Right atrium auricular region (tissue), 2 donors: ENCODE results near the gene TLCD3A. TPM values are rescaled to one million over a fixed set of nuclear protein-coding genes. Genes with fewer than 3 reads are reported as not detected.
A peak's percentile ranks its signal among the peaks of the same experiment; 100 is the strongest.
"Not testable (repeated sequence)": the region's sequence is repeated elsewhere in the genome, so short reads cannot be mapped to it uniquely, and the experiment has no call there.

Source experiments
- DNase-seq: peaks from one replicate; pipeline ENCODE4 v3.0.0-alpha.2; 2019; ENCODE audit warnings: low spot score
- H3K27ac ChIP-seq, 2 donors: fragments of 200-600 bp; sonication (generic); 1 replicate in 1 of 2; 2 replicates in 1 of 2; pipeline ENCODE4 v1.5.1; 2016 to 2019
- H3K27me3 ChIP-seq, 2 donors: fragments of 200-600 bp; sonication (generic); one replicate each; pipeline versions ENCODE4 v1.5.1 to v1.6.0; 2017 to 2019
- H3K36me3 ChIP-seq: fragments of 200-600 bp; sonication (generic); one replicate; pipeline ENCODE4 v1.5.1; 2016
- H3K4me1 ChIP-seq, 2 donors: fragments of 200-600 bp; sonication (generic); one replicate each; pipeline versions ENCODE4 v1.5.1 to v1.6.0; 2017 to 2019
- H3K4me3 ChIP-seq, 2 donors: fragments of 200-600 bp; sonication (generic); 1 replicate in 1 of 2; 2 replicates in 1 of 2; pipeline ENCODE4 v1.5.1; 2017 to 2019; ENCODE audit warnings: mild to moderate bottlenecking in 1 of 2, moderate library complexity in 1 of 2
- H3K9me3 ChIP-seq, 2 donors: fragments of 200-600 bp; sonication (generic); one replicate each; pipeline ENCODE4 v1.5.1; 2019
- total RNA-seq, 2 donors: library from RNA; depleted of rRNA; stranded (reverse); fragments of >200 nt; gene quantifications; one replicate each; pipeline ENCODE4 v1.1.0, GENCODE V29; 2016
- TF ChIP-seq, protein P1 (sequence below), 2 donors: fragments of 200-600 bp; sonication (generic); IDR thresholded peaks; one replicate each; pipeline ENCODE4 v1.5.1; 2019; ENCODE audit warnings: antibody characterized with exemption in 2 of 2

Gene TLCD3A
- total RNA-seq, 2 donors from 2014 or later: 1.5 to 4.8 TPM

DNA sequence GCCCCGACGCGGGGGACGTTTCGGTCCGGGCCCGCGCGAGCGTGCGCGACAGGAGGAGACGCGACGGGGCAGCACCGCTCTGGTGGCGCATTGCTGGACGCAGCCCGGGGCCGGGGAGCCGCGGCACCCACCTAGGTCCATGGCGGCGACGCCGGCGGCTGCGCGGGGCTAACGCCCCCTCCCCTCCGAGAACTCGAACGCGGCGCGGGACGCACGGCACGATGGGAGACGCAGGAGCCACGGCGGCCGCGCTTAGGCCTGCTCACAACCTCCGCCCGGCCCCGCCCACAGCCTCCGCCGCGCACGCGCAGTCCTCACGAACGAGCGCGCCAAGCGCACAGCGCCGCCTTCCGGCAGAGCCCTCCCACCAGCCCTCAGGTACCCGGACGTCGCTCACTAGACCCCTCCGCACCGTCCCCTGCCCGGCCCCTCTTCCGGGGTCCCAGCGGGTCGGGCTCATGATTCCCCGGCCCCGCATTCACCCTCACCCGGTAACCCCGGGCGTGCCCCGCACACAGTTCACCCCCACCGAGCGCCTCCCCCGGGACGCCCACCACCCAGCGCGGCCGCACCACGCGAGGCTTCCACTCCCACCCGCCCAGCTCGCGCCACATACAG lies 19.7 kb downstream of the TLCD3A start, which contains the start of gene GEMIN4:
TSS of gene GEMIN4 (minus strand) at position 263 of the 618 bp plus-strand sequence. CDS start at position 141, 122 bp downstream.
- TF ChIP-seq, protein P1, sequence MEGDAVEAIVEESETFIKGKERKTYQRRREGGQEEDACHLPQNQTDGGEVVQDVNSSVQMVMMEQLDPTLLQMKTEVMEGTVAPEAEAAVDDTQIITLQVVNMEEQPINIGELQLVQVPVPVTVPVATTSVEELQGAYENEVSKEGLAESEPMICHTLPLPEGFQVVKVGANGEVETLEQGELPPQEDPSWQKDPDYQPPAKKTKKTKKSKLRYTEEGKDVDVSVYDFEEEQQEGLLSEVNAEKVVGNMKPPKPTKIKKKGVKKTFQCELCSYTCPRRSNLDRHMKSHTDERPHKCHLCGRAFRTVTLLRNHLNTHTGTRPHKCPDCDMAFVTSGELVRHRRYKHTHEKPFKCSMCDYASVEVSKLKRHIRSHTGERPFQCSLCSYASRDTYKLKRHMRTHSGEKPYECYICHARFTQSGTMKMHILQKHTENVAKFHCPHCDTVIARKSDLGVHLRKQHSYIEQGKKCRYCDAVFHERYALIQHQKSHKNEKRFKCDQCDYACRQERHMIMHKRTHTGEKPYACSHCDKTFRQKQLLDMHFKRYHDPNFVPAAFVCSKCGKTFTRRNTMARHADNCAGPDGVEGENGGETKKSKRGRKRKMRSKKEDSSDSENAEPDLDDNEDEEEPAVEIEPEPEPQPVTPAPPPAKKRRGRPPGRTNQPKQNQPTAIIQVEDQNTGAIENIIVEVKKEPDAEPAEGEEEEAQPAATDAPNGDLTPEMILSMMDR (IDR thresholded peaks at IDR 0.05): peak; percentile 89 to 96
- Histone ChIP-seq H3K4me1 (peaks cover 0 to 33% of the 10 kb centered on the region in 2 donors), H3K36me3 (peaks cover 10% of the 10 kb centered on the region), H3K27ac (peak within 1 kb of the TSS; percentile 91 to 96), H3K4me3 (peak within 1 kb of the TSS; percentile 86 to 95), H3K27me3 (no peaks in the 10 kb centered on the region), H3K9me3 (no peaks in the 10 kb centered on the region)
- DNase-seq: peak; percentile 91

DNA sequence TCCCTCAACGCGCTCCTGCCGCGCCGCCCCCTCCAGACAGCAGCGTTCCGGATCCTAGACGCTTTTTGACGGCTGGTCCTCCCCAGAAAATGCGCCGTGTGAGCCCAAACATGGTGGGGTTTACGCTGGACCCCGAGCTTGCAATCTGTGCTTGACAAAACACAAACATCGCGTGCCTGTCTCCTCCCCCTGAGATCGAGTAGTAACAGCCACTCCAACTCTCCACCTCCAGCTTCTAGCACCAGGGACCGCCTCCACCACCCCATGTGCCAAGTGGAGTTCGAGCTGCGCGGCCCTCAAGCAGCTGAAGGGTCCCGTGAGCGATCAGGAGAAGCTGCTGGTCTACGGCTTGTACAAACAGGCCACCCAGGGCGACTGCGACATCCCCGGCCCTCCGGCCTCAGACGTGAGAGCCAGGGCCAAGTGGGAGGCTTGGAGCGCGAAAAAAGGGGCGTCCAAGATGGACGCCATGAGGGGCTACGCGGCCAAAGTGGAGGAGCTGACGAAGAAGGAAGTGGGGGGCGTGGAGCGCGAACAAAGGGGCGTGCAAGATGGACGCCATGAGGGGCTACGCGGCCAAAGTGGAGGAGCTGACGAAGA lies 20.3 kb downstream of the TLCD3A start:
- TF ChIP-seq, protein P1 (IDR thresholded peaks at IDR 0.05): no peak
- Histone ChIP-seq H3K9me3 (no peaks in the 10 kb centered on the region), H3K36me3 (peaks cover 10% of the 10 kb centered on the region), H3K27ac (peak overlapping the region; percentile 91 to 96), H3K27me3 (no peaks in the 10 kb centered on the region), H3K4me1 (peaks cover 0 to 33% of the 10 kb centered on the region in 2 donors), H3K4me3 (peak overlapping the region; percentile 86 to 95)
- peak; percentile 75 for DNase-seq

DNA sequence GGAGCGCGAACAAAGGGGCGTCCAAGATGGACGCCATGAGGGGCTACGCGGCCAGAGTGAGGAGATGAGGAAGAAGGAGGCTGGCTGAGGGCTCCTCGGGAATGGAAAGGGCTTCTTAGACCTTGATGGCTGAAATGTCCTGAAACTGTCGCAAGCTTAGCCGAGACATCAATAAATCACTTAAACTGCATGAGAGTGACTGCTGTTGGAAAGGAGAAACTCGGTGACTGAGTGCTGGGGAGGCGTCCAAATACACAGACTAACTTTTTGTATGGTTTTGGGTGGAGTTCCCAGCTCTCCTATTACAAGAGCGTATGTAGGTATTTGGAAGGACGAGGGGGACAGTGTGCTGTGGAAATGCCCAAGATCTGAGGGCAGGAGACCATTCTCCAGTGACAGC lies 21.0 kb downstream of the TLCD3A start:
- Histone ChIP-seq H3K4me1 (peaks cover 0 to 33% of the 10 kb centered on the region in 2 donors), H3K27ac (peak overlapping the region in 1 of 2 donors; percentile 88), H3K36me3 (peaks cover 11% of the 10 kb centered on the region), H3K27me3 (no peaks in the 10 kb centered on the region), H3K4me3 (no peak overlapping the region), H3K9me3 (no peaks in the 10 kb centered on the region)
- TF ChIP-seq, protein P1 (IDR thresholded peaks at IDR 0.05): no peak
- no peak for DNase-seq

DNA sequence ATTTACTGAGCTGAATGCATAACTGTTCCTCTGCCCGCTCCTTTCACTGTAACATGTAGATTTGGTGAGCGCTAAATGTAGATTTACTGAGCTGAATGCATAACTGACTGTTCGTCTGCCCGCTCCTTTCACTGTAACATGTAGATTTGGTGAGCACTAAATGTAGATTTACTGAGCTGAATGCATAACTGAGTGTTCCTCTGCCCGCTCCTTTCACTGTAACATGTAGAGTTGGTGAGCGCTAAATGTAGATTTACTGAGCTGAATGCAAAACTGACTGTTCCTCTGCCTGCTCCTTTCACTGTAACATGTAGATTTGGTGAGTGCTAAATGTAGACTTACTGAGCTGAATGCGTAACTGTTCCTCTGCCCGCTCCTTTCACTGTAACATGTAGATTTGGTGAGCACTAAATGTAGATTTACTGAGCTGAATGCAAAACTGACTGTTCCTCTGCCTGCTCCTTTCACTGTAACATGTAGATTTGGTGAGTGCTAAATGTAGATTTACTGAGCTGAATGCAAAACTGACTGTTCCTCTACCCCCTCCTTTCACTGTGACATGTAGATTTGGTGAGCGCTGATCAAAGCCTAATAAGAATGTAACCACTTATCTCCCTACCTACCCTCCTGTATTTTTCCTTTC lies 23.0 kb downstream of the TLCD3A start:
- not testable (repeated sequence) for H3K9me3 ChIP-seq, H3K27me3 ChIP-seq, DNase-seq, H3K4me3 ChIP-seq
- Histone ChIP-seq H3K36me3 (peaks cover 15% of the 10 kb centered on the region), H3K4me1 (peaks cover 0 to 31% of the 10 kb centered on the region in 2 donors), H3K27ac (peak overlapping the region; percentile 70 to 88)

DNA sequence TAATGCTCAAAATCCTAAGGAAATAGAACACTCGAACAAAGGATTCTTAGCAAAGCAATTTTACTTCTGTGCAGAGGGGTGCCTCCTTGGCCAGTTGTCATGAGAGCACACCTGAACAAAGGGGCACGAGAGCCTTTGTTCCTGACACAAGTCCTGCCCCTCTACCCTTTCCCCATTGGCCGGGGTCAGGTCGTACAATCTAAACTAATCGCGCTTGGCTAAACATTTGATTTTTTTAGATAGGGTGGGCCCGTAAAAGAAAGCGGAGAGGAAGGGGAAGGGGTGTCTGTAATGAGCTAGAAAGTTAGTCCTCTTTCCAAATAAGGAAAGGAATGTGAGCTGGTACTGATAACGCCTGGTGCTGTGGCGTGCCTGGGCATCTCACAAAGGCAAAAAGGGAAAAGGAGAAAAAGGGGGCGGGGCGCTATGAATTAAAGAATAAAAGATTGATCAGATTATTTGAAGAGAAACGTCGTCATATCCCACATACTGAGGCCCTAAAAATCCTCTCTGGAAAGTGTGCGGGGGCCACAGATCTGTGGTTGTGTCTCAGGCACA lies 23.7 kb downstream of the TLCD3A start:
- DNase-seq, H3K9me3 ChIP-seq, H3K27me3 ChIP-seq, H3K4me3 ChIP-seq: not testable (repeated sequence)
- peak overlapping the region; percentile 70 to 88 for H3K27ac ChIP-seq
- H3K36me3 ChIP-seq: peaks cover 15% of the 10 kb centered on the region
- peaks cover 0 to 24% of the 10 kb centered on the region in 2 donors for H3K4me1 ChIP-seq

DNA sequence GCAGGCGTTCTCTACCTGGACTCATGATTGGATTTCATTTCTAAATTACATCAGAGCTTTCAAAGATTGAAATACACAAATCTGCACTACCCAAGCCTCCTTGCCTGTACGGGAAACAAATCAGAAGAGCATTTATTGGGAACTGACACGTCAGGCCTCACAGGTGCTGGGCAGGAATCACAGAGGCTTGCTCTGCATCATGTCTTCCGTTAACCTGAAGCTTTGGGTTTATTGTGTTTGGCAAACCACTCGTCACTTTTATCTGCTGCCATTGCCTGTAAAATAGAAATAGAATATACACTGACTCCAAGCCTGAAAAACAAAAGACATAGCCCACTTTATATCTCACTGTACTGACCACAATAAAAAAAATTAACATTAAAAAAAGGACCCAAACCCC lies 27.6 kb downstream of the TLCD3A start:
- TF ChIP-seq, protein P1 (IDR thresholded peaks at IDR 0.05): no peak
- Histone ChIP-seq H3K27me3 (no peaks in the 10 kb centered on the region), H3K9me3 (no peaks in the 10 kb centered on the region), H3K4me3 (no peak overlapping the region), H3K36me3 (peaks cover 31% of the 10 kb centered on the region), H3K4me1 (peaks cover 0 to 11% of the 10 kb centered on the region in 2 donors), H3K27ac (peak overlapping the region; percentile 68 to 88)
- no peak for DNase-seq
